Mesodermal cell (in vitro differentiated cells): ENCODE measurements around the gene UHRF1. TPM values are rescaled to one million over a fixed set of nuclear protein-coding genes. Genes with fewer than 3 reads are reported as not detected.

Experiments
- H3K27ac ChIP-seq: 2 replicates; pipeline ENCODE4 v1.7.0; 2013; ENCODE audit warnings: mild to moderate bottlenecking, low read depth, low read length, moderate library complexity; ENCODE audit not compliant: severe bottlenecking
- H3K36me3 ChIP-seq: 2 replicates; pipeline ENCODE4 v1.7.1; 2013; ENCODE audit warnings: mild to moderate bottlenecking, low read length, moderate library complexity; ENCODE audit not compliant: control insufficient read depth, insufficient read depth
- H3K4me1 ChIP-seq: one replicate; pipeline ENCODE4 v1.7.1; 2013; ENCODE audit warnings: mild to moderate bottlenecking, low read length; ENCODE audit not compliant: insufficient read depth, control insufficient read depth, poor library complexity, severe bottlenecking
- H3K4me3 ChIP-seq: 2 replicates; pipeline ENCODE4 v1.7.0; 2013; ENCODE audit warnings: low read length, control low read depth, mild to moderate bottlenecking; ENCODE audit not compliant: insufficient read depth, poor library complexity, severe bottlenecking; ENCODE audit errors: extremely low read depth
- H3K9me3 ChIP-seq: 2 replicates; pipeline ENCODE4 v1.7.1; 2013; ENCODE audit warnings: mild to moderate bottlenecking, low read length, moderate library complexity; ENCODE audit not compliant: control insufficient read depth
- WGBS, 2 experiments: methylation state at CpG; one replicate each; pipeline ENCODE4 v1.1.5; 2013; ENCODE audit warnings: missing lambda C conversion rate in 2 of 2; ENCODE audit not compliant: insufficient coverage in 2 of 2; 5-methylcytosine and 5-hydroxymethylcytosine counted together
- polyA plus RNA-seq, 2 experiments: library from polyadenylated mRNA; stranded (reverse); fragments of 50-300 nt; gene quantifications; one replicate each; pipeline ENCODE4 v1.2.3, GENCODE V29; 2013

UHRF1 gene
- polyA plus RNA-seq (2013, experiment 1 of 2), result 24.0 TPM
- 22.7 TPM for polyA plus RNA-seq (2013, experiment 2 of 2)

DNA sequence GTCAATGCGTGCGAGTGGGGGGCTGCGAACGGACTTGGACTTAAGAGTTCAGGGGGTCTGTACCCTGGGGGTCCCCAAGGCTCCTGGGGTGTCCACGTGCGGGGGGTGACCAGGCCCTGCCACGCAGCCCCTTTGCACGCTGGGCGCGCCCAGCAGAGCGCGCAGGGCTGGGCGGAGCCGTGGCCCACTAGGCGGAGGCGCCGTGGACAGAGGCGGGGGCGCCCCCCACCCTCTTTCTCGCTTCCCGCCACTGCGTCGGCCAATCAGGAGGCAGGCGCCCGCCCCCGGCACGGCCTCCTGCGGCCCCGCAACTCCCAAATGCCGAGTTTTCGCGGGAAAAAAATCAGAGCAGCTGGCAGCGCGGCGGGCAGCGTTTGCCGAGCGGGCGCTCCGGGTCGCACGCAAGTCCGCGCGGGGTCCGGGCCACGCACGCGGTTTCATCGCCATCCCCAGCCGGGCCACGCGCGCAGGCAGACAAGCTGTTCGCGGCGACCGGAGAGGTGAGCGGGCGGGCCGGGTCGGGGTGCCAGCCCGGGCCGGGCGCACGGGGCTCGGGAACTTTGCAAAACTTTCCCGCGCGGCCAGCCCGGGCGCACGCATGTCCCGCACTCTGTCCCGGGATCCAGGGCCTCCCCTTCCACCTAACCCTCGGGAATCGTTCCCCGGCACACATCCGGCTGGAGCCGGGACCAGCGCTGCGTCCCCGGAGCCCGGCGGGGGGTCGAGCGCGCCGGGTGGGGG is at the start of gene UHRF1:
Gene UHRF1, plus strand, starts transcription at position 346 of the 741 bp plus-strand sequence. CDS start 1,385 bp downstream, outside the sequence.
- Histone ChIP-seq H3K4me3 (peak within 1 kb of the TSS; percentile 64), H3K36me3 (peaks cover 22% of the 10 kb centered on the region), H3K9me3 (no peaks in the 10 kb centered on the region), H3K4me1 (peaks cover 13% of the 10 kb centered on the region), H3K27ac (peak within 1 kb of the TSS; percentile 81)
- 2 to 3% methylated on average over 39 to 54 of the region's 89 CpGs for WGBS, 2 experiments

DNA sequence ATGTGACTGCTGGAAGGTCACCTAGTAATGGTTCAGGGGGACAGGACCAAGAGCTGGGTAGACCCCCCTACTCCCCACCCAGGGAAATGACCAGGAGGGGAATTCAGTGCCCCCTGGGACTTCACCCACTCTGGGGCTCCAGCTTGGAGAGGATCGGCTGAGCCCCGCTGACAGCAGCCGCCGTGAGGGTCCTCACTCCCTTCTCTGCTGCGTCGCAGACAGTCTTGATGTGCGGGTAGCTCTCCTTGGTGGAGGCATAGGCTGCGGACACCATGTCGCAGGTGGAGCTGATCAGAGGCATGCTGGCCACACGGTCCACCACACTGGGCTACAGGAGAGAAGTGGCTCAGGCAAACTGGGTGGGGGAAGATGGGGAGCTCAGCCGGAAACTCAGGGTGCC is 49.6 kb upstream of the UHRF1 start:
- WGBS, 2 experiments, result 95 to 97% methylated on average over 10 to 11 of the region's 11 CpGs
- no peak overlapping the region for H3K4me3 ChIP-seq
- H3K36me3 ChIP-seq, result peaks cover 72% of the 10 kb centered on the region
- no peaks in the 10 kb centered on the region for H3K9me3 ChIP-seq
- no peak overlapping the region for H3K27ac ChIP-seq
- H3K4me1 ChIP-seq, result no peaks in the 10 kb centered on the region

DNA sequence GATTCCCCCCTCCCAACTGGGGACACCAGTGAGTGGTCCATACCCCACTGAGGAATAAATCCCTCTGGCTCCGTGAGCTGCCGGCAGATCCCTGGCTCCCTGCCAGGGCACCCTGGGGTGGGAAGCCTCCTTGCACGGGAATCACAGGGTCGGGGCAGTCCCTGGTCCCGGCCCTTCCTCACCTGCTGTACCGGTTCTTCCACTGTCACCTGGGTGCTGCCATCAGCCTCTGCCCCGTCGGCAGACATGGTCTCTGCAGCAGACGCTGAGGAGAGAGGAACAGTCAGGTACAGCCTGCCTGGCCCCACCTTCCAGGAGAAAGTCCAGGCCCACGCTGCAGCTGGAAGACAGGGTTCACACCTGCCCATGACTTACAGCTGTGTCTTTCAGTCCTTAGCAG is 48.2 kb upstream of the UHRF1 start:
- H3K36me3 ChIP-seq, result peaks cover 61% of the 10 kb centered on the region
- WGBS, 2 experiments, result 94% methylated on average over 5 to 10 of the region's 10 CpGs
- H3K27ac ChIP-seq, result no peak overlapping the region
- H3K4me3 ChIP-seq, result no peak overlapping the region
- no peaks in the 10 kb centered on the region for H3K9me3 ChIP-seq
- peaks cover under 1% of the 10 kb centered on the region for H3K4me1 ChIP-seq

- WGBS, 2 experiments, result 15 to 27% methylated on average over 9 to 13 of the region's 22 CpGs
- Histone ChIP-seq H3K4me1 (peaks cover 12% of the 10 kb centered on the region), H3K9me3 (no peaks in the 10 kb centered on the region), H3K27ac (peak overlapping the region; percentile 62), H3K36me3 (peaks cover 19% of the 10 kb centered on the region), H3K4me3 (peak overlapping the region; percentile 91)
These were observed 42.5 kb upstream of the UHRF1 start for GRCh38 chr19:4866595-4867424.

GRCh38 chr19:4867534-4868285 is 41.6 kb upstream of the UHRF1 start, which contains the start of gene PLIN3:
Gene PLIN3, minus strand, starts transcription at chr19:4867667. Its CDS starts 6,273 bp downstream, at chr19:4861394.
- H3K4me1 ChIP-seq, result peaks cover 12% of the 10 kb centered on the region
- H3K36me3 ChIP-seq, result peaks cover 11% of the 10 kb centered on the region
- peak within 1 kb of the TSS; percentile 91 for H3K4me3 ChIP-seq
- no peaks in the 10 kb centered on the region for H3K9me3 ChIP-seq
- 18% methylated on average over 30 of the region's 46 CpGs for WGBS, 2 experiments
- H3K27ac ChIP-seq, result peak within 1 kb of the TSS; percentile 62

DNA sequence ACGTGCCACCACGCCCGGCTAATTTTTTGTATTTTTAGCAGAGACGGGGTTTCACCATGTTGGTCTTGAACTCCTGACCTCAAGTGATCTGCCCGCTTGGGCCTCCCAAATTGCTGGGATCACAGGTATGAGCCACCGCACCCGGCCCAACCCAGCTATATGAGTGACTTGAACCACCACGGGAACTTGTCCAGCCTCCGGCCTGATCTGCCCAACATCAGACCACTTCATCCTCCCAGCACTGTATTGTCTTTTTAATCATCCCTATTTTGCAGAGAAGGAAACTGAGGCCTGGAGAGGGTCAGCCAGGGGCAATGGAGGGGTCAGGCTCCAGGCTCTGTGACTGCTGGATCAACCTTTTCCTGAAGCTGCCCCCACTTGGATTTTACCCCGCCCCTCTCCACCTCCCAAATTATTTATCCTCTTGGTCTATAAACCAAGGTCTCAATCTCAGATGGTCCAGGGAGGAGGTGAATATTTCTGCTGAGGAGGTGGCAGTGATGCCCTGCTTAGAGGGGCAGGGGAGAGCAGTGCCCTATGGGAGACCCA is 40.9 kb upstream of the UHRF1 start:
- Histone ChIP-seq H3K27ac (no peak overlapping the region), H3K36me3 (peaks cover 10% of the 10 kb centered on the region), H3K4me3 (no peak overlapping the region), H3K9me3 (no peaks in the 10 kb centered on the region), H3K4me1 (peaks cover 12% of the 10 kb centered on the region)
- WGBS, 2 experiments, result 92 to 100% methylated on average over 6 to 7 of the region's 10 CpGs

GRCh38 chr19:4870025-4870700 is 39.1 kb upstream of the UHRF1 start:
- H3K4me1 ChIP-seq, result peaks cover 12% of the 10 kb centered on the region
- peak overlapping the region; percentile 80 for H3K27ac ChIP-seq
- 76 to 82% methylated on average over 3 to 4 of the region's 10 CpGs for WGBS, 2 experiments

DNA sequence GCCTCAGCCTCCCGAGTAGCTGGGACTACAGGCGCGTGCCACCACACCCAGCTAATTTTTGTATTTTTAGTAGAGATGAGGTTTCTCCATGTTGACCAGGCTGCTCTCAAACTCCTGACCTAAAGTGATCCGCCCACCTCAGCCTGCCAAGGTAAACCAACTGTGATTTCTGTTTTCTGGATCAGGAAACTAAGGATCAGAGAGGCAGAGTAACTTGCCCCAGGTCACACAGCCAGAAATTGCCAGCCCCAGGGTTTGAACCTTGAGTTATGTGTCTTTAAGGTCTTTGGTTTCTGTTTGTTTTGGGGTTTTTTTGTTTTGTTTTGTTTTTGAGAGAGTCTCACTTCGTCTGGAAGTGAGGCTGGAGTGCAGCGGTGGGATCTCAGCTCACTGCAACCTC is 37.6 kb upstream of the UHRF1 start:
- Histone ChIP-seq H3K27ac (no peak overlapping the region), H3K36me3 (no peaks in the 10 kb centered on the region), H3K4me3 (no peak overlapping the region), H3K9me3 (no peaks in the 10 kb centered on the region), H3K4me1 (peaks cover 7% of the 10 kb centered on the region)
- 86 to 100% methylated on average over 1 to 3 of the region's 6 CpGs for WGBS, 2 experiments

More at GRCh38 chr19:4870025-4870700, 39.1 kb upstream of the UHRF1 start:
- Histone ChIP-seq H3K36me3 (peaks cover 5% of the 10 kb centered on the region), H3K9me3 (no peaks in the 10 kb centered on the region), H3K4me3 (no peak overlapping the region)

- H3K27ac ChIP-seq, result no peak overlapping the region
- peaks cover 19% of the 10 kb centered on the region for H3K4me1 ChIP-seq
- no peaks in the 10 kb centered on the region for H3K9me3 ChIP-seq
- no peaks in the 10 kb centered on the region for H3K36me3 ChIP-seq
- WGBS, 2 experiments, result 94 to 97% methylated on average over 3 of the region's 3 CpGs
- no peak overlapping the region for H3K4me3 ChIP-seq
These were observed 35.4 kb upstream of the UHRF1 start for GRCh38 chr19:4873930-4874329.
